ENCODE results near the gene SPCS1.

Gene SPCS1

GRCh38 chr3:52754373-52754772 is 48.5 kb downstream of the SPCS1 start:
- H3K9ac ChIP-seq (ENCODE audit: low read length): no peak overlapping the region
- H3K27me3 ChIP-seq (ENCODE audit: control insufficient read depth, insufficient read depth, low read length): no peaks in the 10 kb centered on the region
- H3K4me3 ChIP-seq (ENCODE audit: low read length): no peak overlapping the region
- peaks cover 13% of the 10 kb centered on the region for H3K36me3 ChIP-seq (ENCODE audit: control insufficient read depth, insufficient read depth, low read length)
- no peak overlapping the region for H3K27ac ChIP-seq (ENCODE audit: low read depth, low read length)
- no peaks in the 10 kb centered on the region for H3K4me1 ChIP-seq (ENCODE audit: control insufficient read depth, insufficient read depth, low read length)

- Histone ChIP-seq H3K4me3 (ENCODE audit: low read length) (no peak overlapping the region), H3K36me3 (ENCODE audit: control insufficient read depth, insufficient read depth, low read length) (peaks cover 13% of the 10 kb centered on the region), H3K27ac (ENCODE audit: low read depth, low read length) (no peak overlapping the region), H3K4me1 (ENCODE audit: control insufficient read depth, insufficient read depth, low read length) (no peaks in the 10 kb centered on the region), H3K27me3 (ENCODE audit: control insufficient read depth, insufficient read depth, low read length) (no peaks in the 10 kb centered on the region), H3K9ac (ENCODE audit: low read length) (no peak overlapping the region)
These were observed 50.2 kb downstream of the SPCS1 start for GRCh38 chr3:52756141-52756540.

Measured in rectal smooth muscle tissue (tissue), 1 donor.